ENCODE results near the gene MAJIN. TPM values are rescaled to one million over a fixed set of nuclear protein-coding genes. Genes with fewer than 3 reads are reported as not detected.

Gene MAJIN
- total RNA-seq, 1 donor, result not detected

DNA sequence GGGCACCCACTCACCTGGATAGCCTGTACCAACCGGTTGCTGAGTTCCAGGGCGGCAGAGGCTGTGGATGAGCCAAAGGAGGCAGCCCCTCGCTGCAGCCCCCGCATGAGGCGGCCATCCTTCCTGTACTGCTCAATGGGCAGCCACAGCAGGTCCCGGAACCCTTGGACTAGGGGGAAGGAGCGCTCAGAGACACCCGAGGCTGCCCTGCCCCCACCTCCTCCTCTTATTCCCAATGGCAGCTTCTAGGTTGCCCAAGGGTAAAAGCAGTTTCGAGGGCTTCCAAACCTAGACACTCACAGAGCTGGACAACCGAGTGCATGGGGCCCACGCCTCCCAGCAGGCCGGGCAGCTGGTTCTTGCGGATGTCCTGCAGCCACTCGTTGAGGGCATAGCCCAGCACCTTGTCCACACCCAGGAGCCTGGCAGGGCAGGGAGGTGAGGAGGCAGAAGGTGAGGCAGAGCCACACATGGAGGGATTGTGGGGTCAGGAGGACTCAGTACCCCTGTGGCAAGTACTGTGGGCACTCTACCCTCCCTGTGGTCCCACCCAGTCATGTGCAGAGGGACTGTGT lies 75.4 kb downstream of the MAJIN start:
- H3K27ac ChIP-seq (ENCODE audit: low read depth, low read length), result no peak overlapping the region
- no peak overlapping the region for H3K4me3 ChIP-seq (ENCODE audit: insufficient read depth, low read length)
- no peaks in the 10 kb centered on the region for H3K4me1 ChIP-seq (ENCODE audit: insufficient read depth, low read length)
- H3K9me3 ChIP-seq (ENCODE audit: low read depth, low read length), result no peaks in the 10 kb centered on the region
- H3K4me2 ChIP-seq (ENCODE audit: insufficient read depth, low read length), result no peak overlapping the region
- DNase-seq (ENCODE audit: insufficient read length, low spot score, missing footprints), result no peak
- H2AFZ ChIP-seq (ENCODE audit: low read length), result no peak overlapping the region
- TF ChIP-seq, protein P1, sequence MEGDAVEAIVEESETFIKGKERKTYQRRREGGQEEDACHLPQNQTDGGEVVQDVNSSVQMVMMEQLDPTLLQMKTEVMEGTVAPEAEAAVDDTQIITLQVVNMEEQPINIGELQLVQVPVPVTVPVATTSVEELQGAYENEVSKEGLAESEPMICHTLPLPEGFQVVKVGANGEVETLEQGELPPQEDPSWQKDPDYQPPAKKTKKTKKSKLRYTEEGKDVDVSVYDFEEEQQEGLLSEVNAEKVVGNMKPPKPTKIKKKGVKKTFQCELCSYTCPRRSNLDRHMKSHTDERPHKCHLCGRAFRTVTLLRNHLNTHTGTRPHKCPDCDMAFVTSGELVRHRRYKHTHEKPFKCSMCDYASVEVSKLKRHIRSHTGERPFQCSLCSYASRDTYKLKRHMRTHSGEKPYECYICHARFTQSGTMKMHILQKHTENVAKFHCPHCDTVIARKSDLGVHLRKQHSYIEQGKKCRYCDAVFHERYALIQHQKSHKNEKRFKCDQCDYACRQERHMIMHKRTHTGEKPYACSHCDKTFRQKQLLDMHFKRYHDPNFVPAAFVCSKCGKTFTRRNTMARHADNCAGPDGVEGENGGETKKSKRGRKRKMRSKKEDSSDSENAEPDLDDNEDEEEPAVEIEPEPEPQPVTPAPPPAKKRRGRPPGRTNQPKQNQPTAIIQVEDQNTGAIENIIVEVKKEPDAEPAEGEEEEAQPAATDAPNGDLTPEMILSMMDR (IDR thresholded peaks at IDR 0.05; ENCODE audit: extremely low read depth, low read depth, low read length), result no peak
- no peaks in the 10 kb centered on the region for H3K79me2 ChIP-seq (ENCODE audit: insufficient read depth, low read length)
- H3K36me3 ChIP-seq (ENCODE audit: insufficient read depth, low read length), result peaks cover 12% of the 10 kb centered on the region
- no peaks in the 10 kb centered on the region for H4K20me1 ChIP-seq (ENCODE audit: insufficient read depth, low read length)
- H3K27me3 ChIP-seq (ENCODE audit: insufficient read depth, low read length), result no peaks in the 10 kb centered on the region

DNA sequence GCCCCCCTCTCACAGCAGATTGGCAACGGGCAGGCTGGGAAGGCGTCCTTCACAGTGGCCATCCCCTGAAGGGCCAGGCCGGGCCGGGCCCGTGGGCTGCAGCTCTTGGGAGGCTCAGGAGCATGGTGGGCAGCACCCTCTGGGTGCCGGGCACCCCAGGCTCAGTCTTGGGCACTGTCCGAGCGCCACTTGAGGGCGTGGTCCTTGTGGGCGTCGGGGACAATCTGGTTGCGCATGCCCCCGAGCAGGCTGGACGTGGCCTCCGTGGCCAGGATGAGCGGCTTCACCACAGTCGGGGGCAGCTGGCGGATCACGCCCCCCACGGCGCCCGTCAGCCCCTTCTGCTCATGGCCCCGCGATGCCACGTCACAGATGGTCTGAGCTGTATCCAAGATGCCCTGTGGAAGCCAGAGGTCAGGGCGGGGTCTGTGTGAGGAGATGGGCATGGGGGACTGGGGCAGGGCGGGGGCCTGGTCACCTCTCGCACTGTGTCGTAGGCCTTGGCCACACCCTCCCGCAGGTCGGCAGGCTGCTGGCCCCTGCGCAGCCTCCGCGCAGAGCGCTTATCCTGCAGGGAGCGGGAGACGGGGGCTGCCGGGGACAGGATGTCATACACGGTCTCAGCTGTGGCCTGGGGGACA lies 77.0 kb downstream of the MAJIN start:
- Histone ChIP-seq H3K79me2 (ENCODE audit: insufficient read depth, low read length) (no peaks in the 10 kb centered on the region), H3K36me3 (ENCODE audit: insufficient read depth, low read length) (peaks cover 12% of the 10 kb centered on the region), H3K4me2 (ENCODE audit: insufficient read depth, low read length) (no peak overlapping the region), H3K9me3 (ENCODE audit: low read depth, low read length) (no peaks in the 10 kb centered on the region), H3K27me3 (ENCODE audit: insufficient read depth, low read length) (no peaks in the 10 kb centered on the region), H2AFZ (ENCODE audit: low read length) (no peak overlapping the region), H4K20me1 (ENCODE audit: insufficient read depth, low read length) (no peaks in the 10 kb centered on the region), H3K27ac (ENCODE audit: low read depth, low read length) (no peak overlapping the region), H3K4me3 (ENCODE audit: insufficient read depth, low read length) (no peak overlapping the region), H3K4me1 (ENCODE audit: insufficient read depth, low read length) (no peaks in the 10 kb centered on the region)
- TF ChIP-seq, protein P1 (IDR thresholded peaks at IDR 0.05; ENCODE audit: extremely low read depth, low read depth, low read length), result no peak
- no peak for DNase-seq (ENCODE audit: insufficient read length, low spot score, missing footprints)

DNA sequence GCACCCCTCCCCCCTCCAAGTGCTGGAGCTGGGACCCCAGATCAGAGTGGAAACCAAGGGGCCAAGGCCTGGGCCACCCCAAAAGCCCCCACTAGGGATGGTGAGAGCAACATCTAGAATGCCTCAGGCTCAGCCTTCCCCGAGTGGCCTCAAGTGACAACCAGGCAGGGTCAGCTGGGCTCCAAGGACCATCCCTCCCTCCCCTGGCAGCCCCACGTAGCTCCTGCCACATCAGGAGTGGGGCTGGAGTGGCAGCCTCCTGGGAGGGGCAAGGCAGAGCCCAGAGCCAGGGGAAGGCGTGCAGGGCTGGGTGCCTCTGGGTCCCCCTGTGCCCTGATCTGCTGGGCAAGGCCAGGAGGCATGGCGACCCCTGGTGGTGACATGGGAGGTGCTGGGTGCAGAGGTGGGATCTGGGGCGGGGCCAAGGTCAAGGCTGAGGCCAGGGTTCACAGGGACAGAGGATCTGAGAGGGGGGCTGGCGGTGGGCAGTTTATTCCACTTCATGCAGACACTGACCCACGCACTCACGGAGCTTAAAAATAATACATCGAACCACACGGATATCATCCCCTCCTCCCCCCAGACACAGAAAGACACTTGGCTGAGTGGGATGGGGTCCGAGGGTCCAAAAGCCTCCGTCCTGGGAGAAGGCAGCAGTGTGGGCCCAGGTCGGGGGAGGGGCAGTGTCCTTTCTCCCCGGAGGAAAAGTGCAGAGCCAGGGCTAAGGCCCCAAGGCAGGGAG lies 77.7 kb downstream of the MAJIN start:
- TF ChIP-seq, protein P1 (IDR thresholded peaks at IDR 0.05; ENCODE audit: extremely low read depth, low read depth, low read length), result peak; percentile 84
- H3K27me3 ChIP-seq (ENCODE audit: insufficient read depth, low read length), result no peaks in the 10 kb centered on the region

More for the DNA sequence above, 77.7 kb downstream of the MAJIN start:
- no peaks in the 10 kb centered on the region for H4K20me1 ChIP-seq (ENCODE audit: insufficient read depth, low read length)
- no peaks in the 10 kb centered on the region for H3K4me1 ChIP-seq (ENCODE audit: insufficient read depth, low read length)
- H3K36me3 ChIP-seq (ENCODE audit: insufficient read depth, low read length), result peaks cover 12% of the 10 kb centered on the region
- no peaks in the 10 kb centered on the region for H3K9me3 ChIP-seq (ENCODE audit: low read depth, low read length)
- H3K79me2 ChIP-seq (ENCODE audit: insufficient read depth, low read length), result no peaks in the 10 kb centered on the region
- H2AFZ ChIP-seq (ENCODE audit: low read length), result no peak overlapping the region
- DNase-seq (ENCODE audit: insufficient read length, low spot score, missing footprints), result peak; percentile 98
- H3K4me2 ChIP-seq (ENCODE audit: insufficient read depth, low read length), result no peak overlapping the region
- H3K4me3 ChIP-seq (ENCODE audit: insufficient read depth, low read length), result no peak overlapping the region
- no peak overlapping the region for H3K27ac ChIP-seq (ENCODE audit: low read depth, low read length)

Data from osteoblast (primary cell).